Upper lobe of left lung (tissue), 4 donors: ENCODE measurements around the gene RAI14.

Experiments
- POLR2A ChIP-seq, 4 donors: fragments of 450-650 bp; IDR thresholded peaks; one replicate each; pipeline ENCODE4 v1.5.1; 2016 to 2017; ENCODE audit warnings: antibody characterized with exemption in 4 of 4, mild to moderate bottlenecking in 2 of 4
- POLR2AphosphoS5 ChIP-seq, 2 donors: sonication (generic); formaldehyde crosslinking; IDR thresholded peaks; one replicate each; pipeline ENCODE4 v1.5.1; 2017; ENCODE audit warnings: antibody characterized with exemption in 2 of 2
- TF ChIP-seq, protein P1 (sequence below), 6 experiments: fragments of 450-650 bp in 4 of 6; fragments of 200-600 bp in 2 of 6; sonication (generic) in 2 of 6; IDR thresholded peaks; one replicate each; pipeline ENCODE4 v1.5.1; 2016 to 2019; ENCODE audit warnings: antibody characterized with exemption in 6 of 6

- TF ChIP-seq, protein P1, sequence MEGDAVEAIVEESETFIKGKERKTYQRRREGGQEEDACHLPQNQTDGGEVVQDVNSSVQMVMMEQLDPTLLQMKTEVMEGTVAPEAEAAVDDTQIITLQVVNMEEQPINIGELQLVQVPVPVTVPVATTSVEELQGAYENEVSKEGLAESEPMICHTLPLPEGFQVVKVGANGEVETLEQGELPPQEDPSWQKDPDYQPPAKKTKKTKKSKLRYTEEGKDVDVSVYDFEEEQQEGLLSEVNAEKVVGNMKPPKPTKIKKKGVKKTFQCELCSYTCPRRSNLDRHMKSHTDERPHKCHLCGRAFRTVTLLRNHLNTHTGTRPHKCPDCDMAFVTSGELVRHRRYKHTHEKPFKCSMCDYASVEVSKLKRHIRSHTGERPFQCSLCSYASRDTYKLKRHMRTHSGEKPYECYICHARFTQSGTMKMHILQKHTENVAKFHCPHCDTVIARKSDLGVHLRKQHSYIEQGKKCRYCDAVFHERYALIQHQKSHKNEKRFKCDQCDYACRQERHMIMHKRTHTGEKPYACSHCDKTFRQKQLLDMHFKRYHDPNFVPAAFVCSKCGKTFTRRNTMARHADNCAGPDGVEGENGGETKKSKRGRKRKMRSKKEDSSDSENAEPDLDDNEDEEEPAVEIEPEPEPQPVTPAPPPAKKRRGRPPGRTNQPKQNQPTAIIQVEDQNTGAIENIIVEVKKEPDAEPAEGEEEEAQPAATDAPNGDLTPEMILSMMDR (IDR thresholded peaks at IDR 0.05), result no peak
- TF ChIP-seq POLR2A (IDR thresholded peaks at IDR 0.05) (no peak), POLR2AphosphoS5 (IDR thresholded peaks at IDR 0.05) (no peak)
Observed at GRCh38 chr5:34684980-34685352, 28.8 kb downstream of the RAI14 start.
